Hematopoietic multipotent progenitor cell (in vitro differentiated cells): ENCODE data around the gene CRYBB2. TPM values are rescaled to one million over a fixed set of nuclear protein-coding genes. Genes with fewer than 3 reads are reported as not detected.
"Not testable (repeated sequence)": the region's sequence is repeated elsewhere in the genome, so short reads cannot be mapped to it uniquely, and the experiment has no call there.

Source experiments
- DNase-seq, 3 donors: peaks; one replicate each; pipeline ENCODE4 v3.0.0-alpha.2; 2011 to 2015; ENCODE audit warnings: low read depth in 2 of 3, low spot score in 2 of 3
- small RNA-seq: library from RNA; depleted of rRNA; stranded (forward); fragments of <200 nt; gene quantifications from one replicate; pipeline ENCODE3, GENCODE V24; 2012
- total RNA-seq: library from RNA; depleted of rRNA; stranded (reverse); fragments of >200 nt; gene quantifications from one replicate; pipeline ENCODE4 v1.2.3, GENCODE V29; 2012

CRYBB2 gene
- total RNA-seq, 1 donor = not detected

GRCh38 chr22:25230760-25231159, 11.3 kb downstream of the CRYBB2 start:
- not testable (repeated sequence) for DNase-seq

GRCh38 chr22:25232301-25232700, 12.9 kb downstream of the CRYBB2 start:
- DNase-seq = no peak

- not testable (repeated sequence) for DNase-seq
Measured at GRCh38 chr22:25233706-25234105, 14.3 kb downstream of the CRYBB2 start.

- peak; percentile 10 to 80 (median 76) for DNase-seq
Measured at GRCh38 chr22:25235547-25236290, 16.3 kb downstream of the CRYBB2 start.

GRCh38 chr22:25236417-25236816, 17.0 kb downstream of the CRYBB2 start:
- DNase-seq = no peak

GRCh38 chr22:25237503-25237902, 18.1 kb downstream of the CRYBB2 start:
- DNase-seq = no peak

GRCh38 chr22:25238058-25238457, 18.6 kb downstream of the CRYBB2 start:
- DNase-seq = not testable (repeated sequence)

GRCh38 chr22:25255169-25255568, 35.7 kb downstream of the CRYBB2 start:
- not testable (repeated sequence) for DNase-seq

GRCh38 chr22:25267567-25267966, 48.1 kb downstream of the CRYBB2 start:
- DNase-seq = not testable (repeated sequence)

- not testable (repeated sequence) for DNase-seq
Measured at GRCh38 chr22:25268902-25269301, 49.5 kb downstream of the CRYBB2 start.

GRCh38 chr22:25270061-25270460, 50.6 kb downstream of the CRYBB2 start:
- not testable (repeated sequence) for DNase-seq

GRCh38 chr22:25273231-25273630, 53.8 kb downstream of the CRYBB2 start:
- DNase-seq = not testable (repeated sequence)

- not testable (repeated sequence) for DNase-seq
Measured at GRCh38 chr22:25273928-25274327, 54.5 kb downstream of the CRYBB2 start.

- DNase-seq = not testable (repeated sequence)
Measured at GRCh38 chr22:25280118-25280517, 60.7 kb downstream of the CRYBB2 start.

Small RNAs within 50 kb of the gene (small RNA-seq; reads per million reads assigned to genes)
- not detected for gene Z99916.2

Other genes with a start within 250 kb of the CRYBB2 start
- gene CRYBB3, start 19.8 kb upstream of the CRYBB2 start, total RNA-seq = not detected